Choroid plexus epithelial cell (primary cell): ENCODE data around the gene ARHGAP28.

Experiments
- DNase-seq: peaks from one replicate; pipeline ENCODE4 v3.0.0-alpha.2; 2010; ENCODE audit warnings: low read depth
- H3K4me3 ChIP-seq: 2 replicates; pipeline ENCODE4 v1.5.1; 2011; ENCODE audit warnings: low read depth, mild to moderate bottlenecking, control low read depth, low read length, moderate library complexity
- CTCF ChIP-seq: conservative IDR thresholded peaks from 2 replicates; pipeline ENCODE4 v1.5.1; 2011; ENCODE audit warnings: low read depth, mild to moderate bottlenecking, control low read depth, inconsistent platforms, low read length, moderate library complexity

ARHGAP28 gene

GRCh38 chr18:6879508-6880195 is 150.1 kb downstream of the ARHGAP28 start:
- no peak for TF ChIP-seq CTCF
- no peak overlapping the region for H3K4me3 ChIP-seq
- DNase-seq: no peak

- H3K4me3 ChIP-seq: no peak overlapping the region
- DNase-seq: peak; percentile 66
- TF ChIP-seq CTCF: no peak
Observed at GRCh38 chr18:6881034-6881820, 151.7 kb downstream of the ARHGAP28 start.

GRCh38 chr18:6882401-6882800 is 152.9 kb downstream of the ARHGAP28 start:
- H3K4me3 ChIP-seq: no peak overlapping the region
- no peak for DNase-seq
- TF ChIP-seq CTCF: no peak

- peak; percentile 80 for DNase-seq
- peak; percentile 43 for TF ChIP-seq CTCF
- no peak overlapping the region for H3K4me3 ChIP-seq
Observed at GRCh38 chr18:6885006-6885481, 155.5 kb downstream of the ARHGAP28 start.

GRCh38 chr18:6885992-6886796 is 156.7 kb downstream of the ARHGAP28 start:
- DNase-seq: peak; percentile 80
- no peak overlapping the region for H3K4me3 ChIP-seq

GRCh38 chr18:6886797-6887330 is 157.3 kb downstream of the ARHGAP28 start:
- no peak for TF ChIP-seq CTCF
- no peak overlapping the region for H3K4me3 ChIP-seq
- no peak for DNase-seq

More at GRCh38 chr18:6885992-6886796, 156.7 kb downstream of the ARHGAP28 start:
- peak; percentile 77 for TF ChIP-seq CTCF
